Kidney epithelial cell (primary cell): ENCODE data around the gene ATP13A3. TPM values are rescaled to one million over a fixed set of nuclear protein-coding genes. Genes with fewer than 3 reads are reported as not detected.

Experiments used
- DNase-seq: peaks from one replicate; pipeline ENCODE4 v3.0.0-alpha.2; 2010; ENCODE audit warnings: low read depth
- H3K27me3 ChIP-seq: 2 replicates; pipeline ENCODE4 v1.6.0; 2011; ENCODE audit warnings: low read length; ENCODE audit not compliant: control insufficient read depth, insufficient read depth
- H3K36me3 ChIP-seq: 2 replicates; pipeline ENCODE4 v1.5.1; 2011; ENCODE audit warnings: low read length; ENCODE audit not compliant: control insufficient read depth, insufficient read depth
- H3K4me3 ChIP-seq: 2 replicates; pipeline ENCODE4 v1.5.1; 2011; ENCODE audit warnings: low read depth, mild to moderate bottlenecking, control low read depth, low read length
- total RNA-seq: library from RNA; depleted of rRNA; stranded (reverse); fragments of >200 nt; gene quantifications from 2 replicates; pipeline ENCODE4 v1.2.3, GENCODE V29; 2015
- TF ChIP-seq, protein P1 (sequence below): IDR thresholded peaks from 2 replicates; pipeline ENCODE4 v1.5.1; 2011; ENCODE audit warnings: mild to moderate bottlenecking, moderate library complexity, low read length, control low read depth, inconsistent platforms; ENCODE audit not compliant: insufficient read depth, poor library complexity, severe bottlenecking

The ATP13A3 gene
- total RNA-seq, 1 donor from 2014 or later, result 324 TPM

DNA sequence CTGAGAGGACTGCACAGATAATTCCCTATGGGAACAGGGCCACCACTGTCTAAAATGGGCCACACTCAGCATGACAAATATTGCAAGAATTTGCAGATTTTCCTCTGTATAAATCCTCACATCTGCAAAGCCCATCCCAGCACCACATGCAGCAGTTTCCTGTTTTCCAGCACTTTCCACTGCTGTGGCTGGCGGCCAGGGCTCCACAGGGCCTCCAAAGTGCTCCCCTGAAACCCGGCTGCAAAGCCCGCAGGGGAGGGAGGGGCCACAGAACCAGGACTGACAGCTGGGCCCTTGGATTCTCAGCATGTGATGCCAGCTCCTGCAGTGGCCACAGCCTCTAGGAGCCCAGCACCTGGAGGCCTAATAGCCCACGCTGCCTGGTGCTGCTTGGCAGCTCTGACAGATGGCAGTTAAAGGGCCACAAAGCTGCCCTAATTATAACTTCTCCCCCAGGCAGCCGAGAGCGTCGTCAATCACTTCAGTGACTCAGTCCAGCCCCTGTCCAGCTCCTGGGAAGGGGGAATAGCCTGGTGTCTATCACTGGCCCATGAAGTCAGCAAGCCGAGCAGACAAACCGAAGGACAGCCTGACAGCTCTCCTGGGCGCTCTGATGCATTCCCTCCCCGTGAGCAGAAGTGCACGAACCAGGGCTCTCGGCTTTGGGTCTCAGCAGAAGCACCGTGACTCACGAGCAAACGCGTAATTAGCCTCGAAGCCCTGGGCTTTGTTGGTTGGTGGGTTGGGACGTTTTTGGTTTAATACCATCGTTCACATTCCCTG lies 122.0 kb downstream of the ATP13A3 start:
- no peak overlapping the region for H3K4me3 ChIP-seq
- no peaks in the 10 kb centered on the region for H3K36me3 ChIP-seq
- TF ChIP-seq, protein P1, sequence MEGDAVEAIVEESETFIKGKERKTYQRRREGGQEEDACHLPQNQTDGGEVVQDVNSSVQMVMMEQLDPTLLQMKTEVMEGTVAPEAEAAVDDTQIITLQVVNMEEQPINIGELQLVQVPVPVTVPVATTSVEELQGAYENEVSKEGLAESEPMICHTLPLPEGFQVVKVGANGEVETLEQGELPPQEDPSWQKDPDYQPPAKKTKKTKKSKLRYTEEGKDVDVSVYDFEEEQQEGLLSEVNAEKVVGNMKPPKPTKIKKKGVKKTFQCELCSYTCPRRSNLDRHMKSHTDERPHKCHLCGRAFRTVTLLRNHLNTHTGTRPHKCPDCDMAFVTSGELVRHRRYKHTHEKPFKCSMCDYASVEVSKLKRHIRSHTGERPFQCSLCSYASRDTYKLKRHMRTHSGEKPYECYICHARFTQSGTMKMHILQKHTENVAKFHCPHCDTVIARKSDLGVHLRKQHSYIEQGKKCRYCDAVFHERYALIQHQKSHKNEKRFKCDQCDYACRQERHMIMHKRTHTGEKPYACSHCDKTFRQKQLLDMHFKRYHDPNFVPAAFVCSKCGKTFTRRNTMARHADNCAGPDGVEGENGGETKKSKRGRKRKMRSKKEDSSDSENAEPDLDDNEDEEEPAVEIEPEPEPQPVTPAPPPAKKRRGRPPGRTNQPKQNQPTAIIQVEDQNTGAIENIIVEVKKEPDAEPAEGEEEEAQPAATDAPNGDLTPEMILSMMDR, result no peak
- no peak for DNase-seq
- H3K27me3 ChIP-seq, result peaks cover 29% of the 10 kb centered on the region

DNA sequence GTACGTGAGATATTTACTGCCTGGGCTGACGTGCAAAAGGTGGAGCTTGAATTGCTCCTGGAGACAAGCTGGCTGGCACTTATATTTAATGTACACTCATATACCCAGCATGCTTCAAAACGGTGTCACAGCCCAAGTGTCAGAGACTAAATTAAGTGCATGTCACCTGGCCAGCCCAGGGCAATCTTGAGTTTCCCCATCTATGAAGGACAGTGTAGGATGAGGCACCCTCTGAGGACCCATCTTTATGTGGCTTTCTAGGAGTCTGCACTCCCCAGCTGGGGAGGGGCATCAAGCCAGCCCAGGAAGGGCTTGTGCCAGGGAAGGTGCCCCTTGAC lies 122.5 kb downstream of the ATP13A3 start:
- TF ChIP-seq, protein P1, result no peak
- no peaks in the 10 kb centered on the region for H3K36me3 ChIP-seq
- H3K4me3 ChIP-seq, result no peak overlapping the region
- no peak for DNase-seq
- peaks cover 26% of the 10 kb centered on the region for H3K27me3 ChIP-seq

DNA sequence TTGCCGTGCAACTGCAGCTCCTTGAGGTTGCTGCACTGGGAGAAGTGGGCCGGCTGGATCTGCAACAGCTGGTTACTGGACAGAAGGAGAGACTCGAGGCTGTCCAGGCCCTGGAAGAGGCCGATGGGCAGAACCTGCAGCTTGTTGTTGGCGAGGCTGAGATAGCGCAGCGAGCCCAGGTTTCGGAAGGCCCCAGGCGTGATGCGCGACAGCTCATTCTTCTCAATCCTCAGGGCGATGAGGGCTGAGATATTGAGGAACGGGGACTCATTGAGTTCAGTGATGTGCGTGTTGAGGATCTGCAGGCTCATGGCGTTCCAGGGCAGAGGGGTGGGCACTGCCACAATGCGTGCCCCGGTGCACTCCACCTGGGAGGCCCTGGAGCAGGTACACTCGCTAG lies 126.2 kb downstream of the ATP13A3 start:
- Histone ChIP-seq H3K4me3 (no peak overlapping the region), H3K36me3 (no peaks in the 10 kb centered on the region), H3K27me3 (peaks cover 13% of the 10 kb centered on the region)
- TF ChIP-seq, protein P1, result no peak
- no peak for DNase-seq

DNA sequence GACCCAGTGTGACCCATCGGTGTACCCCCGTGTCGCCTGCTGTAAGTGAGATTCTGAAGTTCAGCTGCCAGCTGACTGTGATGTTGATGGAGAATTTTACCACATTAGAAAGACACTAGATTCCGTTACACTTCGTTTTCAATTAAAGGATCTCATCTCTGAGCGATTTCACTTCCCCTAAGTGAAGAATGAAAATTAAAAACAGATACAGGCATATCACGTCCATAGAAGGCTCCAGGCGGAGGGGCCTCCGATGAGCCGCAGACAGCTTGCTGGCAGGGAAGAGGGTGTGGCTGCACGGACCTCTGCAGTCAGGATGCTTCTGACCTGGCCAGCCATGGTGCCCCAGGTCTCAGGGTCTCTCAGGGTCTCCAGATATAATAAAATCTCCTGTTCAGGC lies 129.1 kb downstream of the ATP13A3 start:
- Histone ChIP-seq H3K4me3 (no peak overlapping the region), H3K36me3 (no peaks in the 10 kb centered on the region), H3K27me3 (peaks cover 13% of the 10 kb centered on the region)
- DNase-seq, result no peak
- TF ChIP-seq, protein P1, result no peak

DNA sequence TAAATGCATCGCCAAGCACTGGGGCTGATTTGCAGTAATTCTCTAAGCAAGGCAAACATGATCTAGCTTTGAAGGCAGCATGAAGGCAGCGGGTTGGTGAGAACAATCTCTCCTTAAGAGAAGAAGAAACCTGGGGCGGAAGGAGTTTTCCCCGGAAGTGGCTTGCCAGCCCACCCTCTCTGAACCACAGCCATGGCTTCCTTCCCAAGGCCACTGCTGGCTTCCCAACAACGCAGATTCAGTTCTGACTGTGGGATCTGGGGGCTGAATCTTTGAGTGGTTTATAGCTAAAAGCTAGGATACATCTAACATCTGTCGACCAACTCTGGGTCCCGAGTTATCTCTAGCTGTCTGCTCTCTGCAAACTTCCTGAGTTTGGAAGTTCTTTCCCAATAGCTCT lies 131.4 kb downstream of the ATP13A3 start:
- Histone ChIP-seq H3K4me3 (no peak overlapping the region), H3K27me3 (peaks cover 7% of the 10 kb centered on the region), H3K36me3 (no peaks in the 10 kb centered on the region)
- DNase-seq, result no peak
- TF ChIP-seq, protein P1, result no peak

DNA sequence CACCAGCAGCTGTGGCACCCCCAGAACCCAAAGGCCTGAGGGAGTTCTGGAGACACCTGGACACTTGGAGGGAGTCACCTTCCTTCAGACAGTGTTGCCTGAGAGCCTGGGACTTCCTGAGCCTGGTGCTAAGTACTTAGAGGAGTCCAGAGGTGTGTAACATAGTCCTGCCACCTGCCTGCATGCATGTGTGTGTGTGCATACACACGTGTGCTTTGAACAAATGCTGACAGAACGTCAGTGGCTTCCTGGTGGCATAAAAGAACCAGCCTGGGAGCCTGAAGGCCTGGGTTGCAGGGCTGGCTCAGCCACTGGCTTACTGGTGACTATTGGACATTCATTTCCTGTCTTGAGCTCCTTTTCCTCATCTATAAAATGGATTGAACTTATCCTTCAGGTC lies 132.5 kb downstream of the ATP13A3 start:
- Histone ChIP-seq H3K36me3 (no peaks in the 10 kb centered on the region), H3K4me3 (no peak overlapping the region), H3K27me3 (no peaks in the 10 kb centered on the region)
- no peak for DNase-seq
- TF ChIP-seq, protein P1, result no peak
